Keratinocyte (primary cell): ENCODE data around the gene SPTLC3.

Experiments used
- CTCF ChIP-seq, 3 experiments: IDR thresholded peaks in 1 of 3; conservative IDR thresholded peaks in 1 of 3; optimal IDR thresholded peaks in 1 of 3; 2 replicates in 2 of 3; 3 replicates in 1 of 3; pipeline versions ENCODE3 to v1.5.1; 2011; ENCODE audit warnings: low read length in 3 of 3, mild to moderate bottlenecking in 3 of 3, moderate library complexity in 2 of 3, control low read depth in 1 of 3, inconsistent platforms in 1 of 3; ENCODE audit not compliant: insufficient read depth in 2 of 3; ENCODE audit errors: extremely low read depth in 1 of 3
- EZH2 ChIP-seq: IDR thresholded peaks from one replicate; pipeline ENCODE4 v1.6.1; 2012; ENCODE audit warnings: inconsistent platforms, mild to moderate bottlenecking, low read length, moderate library complexity

- TF ChIP-seq CTCF (optimal IDR thresholded peaks at IDR 0.05 in 1 of 3, IDR thresholded peaks at IDR 0.05 in 1 of 3, conservative IDR thresholded peaks at IDR 0.05 in 1 of 3; ENCODE audit: extremely low read depth in 1 of 3, insufficient read depth in 2 of 3, low read length in 3 of 3) = no peak
- TF ChIP-seq EZH2 = no peak
Measured at GRCh38 chr20:13211956-13212618, 203.3 kb downstream of the SPTLC3 start.
